Adrenal gland (tissue), 12 donors: Measurements from ENCODE around the gene USB1. TPM values are rescaled to one million over a fixed set of nuclear protein-coding genes. Genes with fewer than 3 reads are reported as not detected.

Source experiments
- DNase-seq, 7 donors: peaks; one replicate each; pipeline ENCODE4 v3.0.0-alpha.2; 2019 to 2020
- H3K27ac ChIP-seq, 5 donors: fragments of 200-600 bp; sonication (generic) in 4 of 5; 1 replicate in 3 of 5; 2 replicates in 2 of 5; pipeline versions ENCODE4 v1.5.1 to v1.8.0; 2016 to 2020; ENCODE audit warnings: mild to moderate bottlenecking in 1 of 5
- H3K27me3 ChIP-seq: fragments of 200-600 bp; 2 replicates; pipeline ENCODE4 v1.8.0; 2021
- H3K36me3 ChIP-seq, 2 donors: fragments of 200-600 bp; replicated peaks in 1 of 2; 1 replicate in 1 of 2; 2 replicates in 1 of 2; pipeline versions ENCODE4 v1.5.1 to v1.8.0; 2018 to 2022
- H3K4me1 ChIP-seq, 2 donors: fragments of 200-600 bp; replicated peaks in 1 of 2; 1 replicate in 1 of 2; 2 replicates in 1 of 2; pipeline versions ENCODE4 v1.5.1 to v1.8.0; 2018 to 2021
- H3K4me3 ChIP-seq, 4 donors: fragments of 200-600 bp; sonication (generic) in 3 of 4; one replicate each; pipeline ENCODE4 v1.5.1; 2016 to 2018
- H3K9me3 ChIP-seq, 3 donors: fragments of 200-600 bp; sonication (generic) in 1 of 3; replicated peaks in 1 of 3; 1 replicate in 2 of 3; 2 replicates in 1 of 3; pipeline versions ENCODE4 v1.5.1 to v1.8.0; 2016 to 2021
- CTCF ChIP-seq, 6 experiments: fragments of 450-650 bp in 4 of 6; fragments of 200-600 bp in 2 of 6; sonication (generic) in 1 of 6; IDR thresholded peaks; 1 replicate in 5 of 6; 2 replicates in 1 of 6; pipeline versions ENCODE4 v1.5.1 to v1.8.0; 2016 to 2021; ENCODE audit warnings: antibody characterized with exemption in 6 of 6, mild to moderate bottlenecking in 2 of 6, moderate library complexity in 1 of 6
- POLR2A ChIP-seq, 2 donors: fragments of 450-650 bp; IDR thresholded peaks; one replicate each; pipeline ENCODE4 v1.6.1; 2017; ENCODE audit warnings: antibody characterized with exemption in 2 of 2, mild to moderate bottlenecking in 2 of 2, moderate library complexity in 1 of 2
- WGBS, 4 donors: extraction: QIAGEN DNeasy Blood & Tissue Kit in 2 of 4; methylation state at CpG; one replicate each; pipeline versions ENCODE4 v1.1.5 to v1.1.7; 2013 to 2017; 5-methylcytosine and 5-hydroxymethylcytosine counted together
- intact Hi-C, 2 donors: fragments of 100-400 bp; cut with DNase I; formaldehyde crosslinking; loops; one replicate each; pipeline versions ENCODE4 v1.14.1 to v1.15.0; 2022 to 2023
- polyA plus RNA-seq, 3 donors: library from polyadenylated mRNA; stranded (reverse); fragments of 200-250 nt in 2 of 3; fragments of 350-450 nt in 1 of 3; fragmentation: Illumina TruSeq in 1 of 3; extraction: RNeasy Lipid Tissue Mini Kit (QIAGEN cat#74804) in 1 of 3; gene quantifications; one replicate each; pipeline ENCODE4 v1.2.3, GENCODE V29; 2013 to 2014
- total RNA-seq, 9 donors: library from RNA; depleted of rRNA in 4 of 9; stranded (reverse); fragments of >200 nt in 4 of 9; fragments of 120-200 nt in 1 of 9; fragmentation: NEBNext Ultra II Directional in 1 of 9; extraction: Animal tissue kit (Norgen Biotek cat#: 25700) in 1 of 9; gene quantifications; one replicate each; pipeline versions ENCODE4 v1.1.0 to v1.2.4, GENCODE V29; 2013 to 2023
- donor health status: healthy with polysubstance abuse.
- donor health status: Bipolar disorder and iron deficiency.
- donor health status: DM: yes; HTN: yes; CAD: no.
- donor health status: DM: no; HTN: no; CAD: no.
- donor health status: DM: no; HTN: no; CAD: no.
- donor health status: DM: yes; HTN: yes; CAD: no.

Gene USB1
- total and polyA plus RNA-seq, 12 donors: 26.9 to 273 (median 48.3) TPM

- H3K36me3 ChIP-seq: peaks cover 0 to 3% of the 10 kb centered on the region in 2 donors
- H3K27ac ChIP-seq: no peak overlapping the region
Measured at GRCh38 chr16:58039829-58040495, 38.8 kb downstream of the USB1 start.

GRCh38 chr16:58040496-58040846 lies 39.3 kb downstream of the USB1 start:
- TF ChIP-seq POLR2A (IDR thresholded peaks at IDR 0.05) (no peak), CTCF (IDR thresholded peaks at IDR 0.05) (no peak)
- intact Hi-C loops: no loop called here
- H3K36me3 ChIP-seq: peaks cover 0 to 3% of the 10 kb centered on the region in 2 donors

More at GRCh38 chr16:58039829-58040495, 38.8 kb downstream of the USB1 start:
- intact Hi-C loops: no loop called here
- TF ChIP-seq CTCF (IDR thresholded peaks at IDR 0.05): no peak
- no peak for TF ChIP-seq POLR2A (IDR thresholded peaks at IDR 0.05)
- H3K9me3 ChIP-seq: no peaks in the 10 kb centered on the region
- H3K27me3 ChIP-seq: no peaks in the 10 kb centered on the region
- no peak overlapping the region for H3K4me3 ChIP-seq
- DNase-seq: no peak
- 92 to 97% (median 94%) methylated on average over 13 to 26 of the region's 26 CpGs for WGBS, 4 donors
- H3K4me1 ChIP-seq: peaks cover 0 to 5% of the 10 kb centered on the region in 2 donors

GRCh38 chr16:58040945-58041627 lies 39.9 kb downstream of the USB1 start:
- DNase-seq: no peak
- H3K4me3 ChIP-seq: no peak overlapping the region
- TF ChIP-seq POLR2A (IDR thresholded peaks at IDR 0.05): no peak
- no peak for TF ChIP-seq CTCF (IDR thresholded peaks at IDR 0.05)
- H3K4me1 ChIP-seq: peaks cover 0 to 5% of the 10 kb centered on the region in 2 donors
- no peak overlapping the region for H3K27ac ChIP-seq
- peaks cover 0 to 3% of the 10 kb centered on the region in 2 donors for H3K36me3 ChIP-seq
- 88 to 96% (median 91%) methylated on average over 7 to 14 of the region's 14 CpGs for WGBS, 4 donors
- intact Hi-C loops: no loop called here
- no peaks in the 10 kb centered on the region for H3K27me3 ChIP-seq
- no peaks in the 10 kb centered on the region for H3K9me3 ChIP-seq

More at GRCh38 chr16:58040496-58040846, 39.3 kb downstream of the USB1 start:
- Histone ChIP-seq H3K27ac (no peak overlapping the region), H3K9me3 (no peaks in the 10 kb centered on the region), H3K27me3 (no peaks in the 10 kb centered on the region), H3K4me3 (no peak overlapping the region), H3K4me1 (peaks cover 0 to 5% of the 10 kb centered on the region in 2 donors)
- DNase-seq: no peak
- 96 to 99% (median 98%) methylated on average over 8 to 12 of the region's 12 CpGs for WGBS, 4 donors

GRCh38 chr16:58041628-58041955 lies 40.4 kb downstream of the USB1 start:
- no peak for DNase-seq
- Histone ChIP-seq H3K4me3 (no peak overlapping the region), H3K36me3 (peaks cover 0 to 3% of the 10 kb centered on the region in 2 donors), H3K9me3 (no peaks in the 10 kb centered on the region), H3K4me1 (peaks cover 0 to 5% of the 10 kb centered on the region in 2 donors), H3K27ac (no peak overlapping the region), H3K27me3 (no peaks in the 10 kb centered on the region)
- no peak for TF ChIP-seq CTCF (IDR thresholded peaks at IDR 0.05)
- TF ChIP-seq POLR2A (IDR thresholded peaks at IDR 0.05): no peak
- intact Hi-C loops: no loop called here
- WGBS, 4 donors: 93 to 95% methylated on average over 18 of the region's 18 CpGs; no CpG with 5 or more reads in 2 of the 4 donors
